ENCODE data around the gene MSANTD4. TPM values are rescaled to one million over a fixed set of nuclear protein-coding genes. Genes with fewer than 3 reads are reported as not detected.

MSANTD4 gene
- total and polyA plus RNA-seq, 2 donors (not counting 1 experiment from before 2014, with no cell fraction given), result 2.4 to 20.0 TPM

DNA sequence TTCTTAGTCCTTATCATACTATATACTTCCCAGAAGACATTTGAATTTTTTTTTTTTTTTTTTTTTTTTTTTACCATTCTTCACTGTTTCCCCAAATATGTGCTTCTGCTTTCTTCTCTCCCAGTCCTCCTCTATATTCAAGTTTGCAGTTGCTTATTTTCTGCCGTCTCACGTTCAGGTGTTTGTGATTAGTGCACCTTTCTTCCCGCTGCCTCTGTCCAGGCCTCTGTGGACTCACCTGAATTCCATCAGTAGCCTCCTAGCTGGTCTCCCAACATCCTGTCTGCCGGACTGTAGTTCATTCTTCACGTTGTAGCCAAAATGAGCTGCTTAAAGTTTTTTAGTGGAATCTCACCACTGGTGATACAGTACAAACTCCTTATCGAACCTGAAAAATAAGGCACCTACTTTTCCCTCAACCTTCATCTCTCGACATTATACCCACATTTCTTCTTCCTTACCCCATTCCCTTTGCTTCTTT is 795 bp upstream of the MSANTD4 start:
- Histone ChIP-seq H3K27ac (ENCODE audit: low read length in 2 of 2) (peak overlapping the region; percentile 71 to 83), H3K79me2 (ENCODE audit: control insufficient read depth, insufficient read depth, low read length) (peaks cover 29% of the 10 kb centered on the region), H3K36me3 (replicated peaks in 1 of 2; ENCODE audit: control extremely low read depth in 1 of 2, control insufficient read depth in 1 of 2, extremely low read depth in 1 of 2, insufficient read depth in 2 of 2, low read length in 1 of 2) (no peaks in the 10 kb centered on the region), H4K20me1 (ENCODE audit: control insufficient read depth, insufficient read depth, low read length, poor library complexity, severe bottlenecking) (no peaks in the 10 kb centered on the region), H2AFZ (ENCODE audit: insufficient read depth, low read depth, low read length, poor library complexity, severe bottlenecking) (peak overlapping the region; percentile 95), H3K4me1 (ENCODE audit: control insufficient read depth in 2 of 2, insufficient read depth in 2 of 2, low read length in 2 of 2) (peaks cover 11 to 17% of the 10 kb centered on the region in 2 donors), H3K4me3 (ENCODE audit: control extremely low read depth in 1 of 5, extremely low read depth in 1 of 5, insufficient read depth in 1 of 5, low read depth in 2 of 5, low read length in 4 of 5) (peak overlapping the region; percentile 66 to 96 (median 82)), H3K27me3 (replicated peaks in 1 of 4; ENCODE audit: control extremely low read depth in 1 of 4, control insufficient read depth in 3 of 4, insufficient read depth in 4 of 4, low read length in 3 of 4) (no peaks in the 10 kb centered on the region), H3K4me2 (replicated peaks; ENCODE audit: low read depth, low read length, poor library complexity, severe bottlenecking) (peak overlapping the region; percentile 79), H3K9me3 (ENCODE audit: control extremely low read depth in 1 of 3, control insufficient read depth in 2 of 3, insufficient read depth in 1 of 3, low read length in 2 of 3) (peaks cover 0 to 1% (median 0%) of the 10 kb centered on the region in 3 donors), H3K9ac (ENCODE audit: low read length) (peak overlapping the region; percentile 88)
- 95% methylated on average over 7 of the region's 7 CpGs for WGBS (ENCODE audit: insufficient coverage)
- intact Hi-C loops (cut with micrococcal nuclease), result loop anchor here (1.0 to 5.0 kb wide), 4 partner anchors 54 to 1984 kb away; partner anchors contain the start of genes AASDHPPT, ALKBH8, CUL5 and KBTBD3
- peaks cover 2% of the 10 kb centered on the region for H3K27me3 Mint-ChIP-seq
- peak overlapping the region; percentile 91 for H3K4me3 Mint-ChIP-seq
- TF ChIP-seq, protein P1, sequence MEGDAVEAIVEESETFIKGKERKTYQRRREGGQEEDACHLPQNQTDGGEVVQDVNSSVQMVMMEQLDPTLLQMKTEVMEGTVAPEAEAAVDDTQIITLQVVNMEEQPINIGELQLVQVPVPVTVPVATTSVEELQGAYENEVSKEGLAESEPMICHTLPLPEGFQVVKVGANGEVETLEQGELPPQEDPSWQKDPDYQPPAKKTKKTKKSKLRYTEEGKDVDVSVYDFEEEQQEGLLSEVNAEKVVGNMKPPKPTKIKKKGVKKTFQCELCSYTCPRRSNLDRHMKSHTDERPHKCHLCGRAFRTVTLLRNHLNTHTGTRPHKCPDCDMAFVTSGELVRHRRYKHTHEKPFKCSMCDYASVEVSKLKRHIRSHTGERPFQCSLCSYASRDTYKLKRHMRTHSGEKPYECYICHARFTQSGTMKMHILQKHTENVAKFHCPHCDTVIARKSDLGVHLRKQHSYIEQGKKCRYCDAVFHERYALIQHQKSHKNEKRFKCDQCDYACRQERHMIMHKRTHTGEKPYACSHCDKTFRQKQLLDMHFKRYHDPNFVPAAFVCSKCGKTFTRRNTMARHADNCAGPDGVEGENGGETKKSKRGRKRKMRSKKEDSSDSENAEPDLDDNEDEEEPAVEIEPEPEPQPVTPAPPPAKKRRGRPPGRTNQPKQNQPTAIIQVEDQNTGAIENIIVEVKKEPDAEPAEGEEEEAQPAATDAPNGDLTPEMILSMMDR (IDR thresholded peaks at IDR 0.05), result no peak
- TF ChIP-seq EZH2 (IDR thresholded peaks at IDR 0.05; ENCODE audit: borderline replicate concordance, insufficient read depth, low read depth, low read length, poor library complexity, severe bottlenecking), result no peak
- DNase-seq (no peak), ATAC-seq (ENCODE audit: low read depth) (no peak)
- ChIA-PET CTCF (interaction anchor here (0.7 to 2.2 kb wide), 3 partner anchors 16 to 67 kb away, joined by 3 to 10 read pairs (median 5); partner anchors contain the start of genes AASDHPPT and KBTBD3), POLR2A (no interaction called here)
- peaks cover 3% of the 10 kb centered on the region for H3K9me3 Mint-ChIP-seq (ENCODE audit: insufficient read depth)
- H3K27ac Mint-ChIP-seq, result peak overlapping the region; percentile 86
- H3K4me1 Mint-ChIP-seq, result peaks cover 42% of the 10 kb centered on the region

DNA sequence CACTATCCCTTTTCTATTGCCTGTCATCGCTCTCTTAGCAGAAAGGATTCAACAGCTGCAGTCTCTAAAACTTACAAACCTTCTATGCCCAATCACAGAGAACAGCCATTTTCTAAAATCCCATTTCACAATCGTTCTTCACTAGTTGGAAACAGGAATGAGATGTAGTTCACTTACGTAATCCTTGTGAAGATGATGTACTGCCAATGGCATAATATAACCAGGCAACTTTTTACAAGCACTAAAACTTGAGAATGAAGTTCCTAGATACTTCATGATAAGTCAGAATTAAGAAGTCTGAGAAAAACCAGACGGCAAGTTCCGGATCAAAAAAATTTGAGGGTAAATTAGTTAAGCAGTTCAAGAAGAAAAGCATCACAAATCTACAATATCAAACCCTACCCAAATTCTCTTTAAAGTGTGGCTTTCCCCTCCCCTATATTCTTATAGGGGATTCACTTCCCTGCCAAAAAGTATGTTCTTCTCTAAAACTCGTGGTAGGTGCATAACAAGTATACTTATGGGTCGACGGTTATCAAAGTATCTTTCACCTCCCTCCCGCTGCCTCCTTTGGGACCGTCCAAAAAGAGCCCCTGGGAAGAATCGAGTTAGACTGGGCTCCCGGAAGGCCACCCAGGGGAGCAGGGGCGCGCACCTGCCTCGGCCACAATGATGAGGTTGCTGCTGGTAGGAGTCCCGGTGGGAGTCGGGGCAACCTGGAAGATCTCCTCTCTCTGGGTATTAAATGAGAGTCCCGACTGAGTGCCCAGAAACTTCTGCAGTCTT is 666 bp downstream of the MSANTD4 start:
- TF ChIP-seq EZH2 (IDR thresholded peaks at IDR 0.05; ENCODE audit: borderline replicate concordance, insufficient read depth, low read depth, low read length, poor library complexity, severe bottlenecking), result no peak
- TF ChIP-seq, protein P1 (IDR thresholded peaks at IDR 0.05), result no peak
- Histone ChIP-seq H3K9me3 (ENCODE audit: control extremely low read depth in 1 of 3, control insufficient read depth in 2 of 3, insufficient read depth in 1 of 3, low read length in 2 of 3) (peaks cover 0 to 1% (median 0%) of the 10 kb centered on the region in 3 donors), H3K4me2 (replicated peaks; ENCODE audit: low read depth, low read length, poor library complexity, severe bottlenecking) (peak overlapping the region; percentile 79), H3K79me2 (ENCODE audit: control insufficient read depth, insufficient read depth, low read length) (peaks cover 38% of the 10 kb centered on the region), H3K4me1 (ENCODE audit: control insufficient read depth in 2 of 2, insufficient read depth in 2 of 2, low read length in 2 of 2) (peaks cover 11 to 19% of the 10 kb centered on the region in 2 donors), H3K36me3 (replicated peaks in 1 of 2; ENCODE audit: control extremely low read depth in 1 of 2, control insufficient read depth in 1 of 2, extremely low read depth in 1 of 2, insufficient read depth in 2 of 2, low read length in 1 of 2) (no peaks in the 10 kb centered on the region), H3K27me3 (replicated peaks in 1 of 4; ENCODE audit: control extremely low read depth in 1 of 4, control insufficient read depth in 3 of 4, insufficient read depth in 4 of 4, low read length in 3 of 4) (no peaks in the 10 kb centered on the region), H3K9ac (ENCODE audit: low read length) (peak overlapping the region; percentile 88), H2AFZ (ENCODE audit: insufficient read depth, low read depth, low read length, poor library complexity, severe bottlenecking) (peak overlapping the region; percentile 95), H3K4me3 (ENCODE audit: control extremely low read depth in 1 of 5, extremely low read depth in 1 of 5, insufficient read depth in 1 of 5, low read depth in 2 of 5, low read length in 4 of 5) (peak overlapping the region; percentile 66 to 96 (median 82)), H3K27ac (ENCODE audit: low read length in 2 of 2) (peak overlapping the region; percentile 71 to 83), H4K20me1 (ENCODE audit: control insufficient read depth, insufficient read depth, low read length, poor library complexity, severe bottlenecking) (peaks cover under 1% of the 10 kb centered on the region)
- Mint-ChIP-seq H3K4me3 (peak overlapping the region; percentile 91), H3K4me1 (peaks cover 46% of the 10 kb centered on the region), H3K27ac (peak overlapping the region; percentile 86), H3K9me3 (ENCODE audit: insufficient read depth) (no peaks in the 10 kb centered on the region), H3K27me3 (no peaks in the 10 kb centered on the region)
- 0% methylated on average over 8 of the region's 18 CpGs for WGBS (ENCODE audit: insufficient coverage)
- POLR2A ChIA-PET, result no interaction called here
- ATAC-seq (ENCODE audit: low read depth) (no peak), DNase-seq (no peak)
- CTCF ChIA-PET, result no interaction called here
- intact Hi-C loops (cut with micrococcal nuclease), result loop anchor here (5.0 kb wide), 3 partner anchors 1314 to 1986 kb away; partner anchors contain the start of genes ALKBH8 and CUL5

All from B cell (primary cell).